Head of caudate nucleus (tissue), 42 donors: Measurements from ENCODE around the gene SUN5.
"Not testable (repeated sequence)": the region's sequence is repeated elsewhere in the genome, so short reads cannot be mapped to it uniquely, and the experiment has no call there.

Source experiments
- DNase-seq, 42 donors: peaks; one replicate each; pipeline versions ENCODE4 v3.0.0 to v3.0.0-alpha.2; 2020 to 2021; ENCODE audit warnings: mixed read lengths in 7 of 42
- intact Hi-C: fragments of 100-400 bp; cut with DNase I; formaldehyde crosslinking; loops from one replicate; pipeline ENCODE4 v1.15.0; 2022

The SUN5 gene

GRCh38 chr20:32959351-32960221 is 44.6 kb downstream of the SUN5 start:
- peak in 3 of 42 donors; percentile 16 to 31 (median 19) for DNase-seq
- intact Hi-C loops = no loop called here

DNA sequence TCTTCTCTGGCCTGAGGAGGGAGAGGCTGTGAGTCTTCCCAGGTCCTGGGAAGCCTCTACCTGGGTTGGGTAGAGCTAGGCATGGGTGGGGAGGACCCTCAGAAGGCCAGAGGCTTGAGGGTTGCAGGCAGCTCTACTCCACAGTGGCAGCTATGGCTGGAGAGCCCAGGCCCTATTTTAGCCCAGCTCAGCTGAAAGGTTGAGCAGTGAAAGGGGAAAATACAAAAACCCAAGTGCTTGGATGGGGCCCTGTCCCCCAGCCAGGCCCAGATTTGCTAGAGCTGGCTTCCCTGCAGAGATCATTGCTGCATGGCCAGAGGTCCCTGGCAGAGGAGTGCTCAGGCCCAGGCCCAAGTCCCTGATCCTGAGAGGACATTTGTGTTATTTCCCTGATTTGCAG is 45.7 kb downstream of the SUN5 start:
- intact Hi-C loops = no loop called here
- DNase-seq = peak in 2 of 42 donors; percentile 18 to 23

- intact Hi-C loops = no loop called here
- peak in 1 of 42 donors; percentile 28 for DNase-seq
Observed at GRCh38 chr20:32957459-32957858, 46.8 kb downstream of the SUN5 start.

- intact Hi-C loops = not testable (repeated sequence)
- DNase-seq = peak in 2 of 42 donors; percentile 12 to 27
Observed at GRCh38 chr20:32950539-32950938, 53.7 kb downstream of the SUN5 start.

GRCh38 chr20:32946629-32947028 is 57.6 kb downstream of the SUN5 start:
- intact Hi-C loops = no loop called here

DNA sequence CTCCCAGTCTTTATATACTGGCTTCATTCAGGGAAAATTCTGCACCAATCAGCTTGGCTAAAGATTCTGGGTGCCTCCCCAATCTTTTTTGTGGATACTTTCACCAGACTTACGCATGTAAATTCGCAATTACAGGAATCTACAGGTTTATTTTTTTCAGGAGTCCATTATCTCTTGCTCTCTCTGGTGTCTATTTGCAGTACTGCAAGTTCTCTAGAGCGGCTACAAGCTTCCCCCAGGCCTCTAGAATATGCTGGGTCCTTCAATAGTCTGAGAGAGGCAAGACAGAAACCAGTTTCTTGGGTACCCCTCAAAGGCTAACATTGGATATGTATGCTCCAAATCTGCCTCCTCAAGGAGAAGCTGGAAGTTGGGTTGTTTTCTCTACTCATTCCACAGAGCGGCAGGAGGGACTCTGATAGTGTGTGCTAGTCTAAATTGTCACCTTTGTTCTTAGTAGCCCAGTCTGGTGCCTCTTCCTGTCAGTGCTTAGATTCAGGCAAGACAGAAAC is 58.5 kb downstream of the SUN5 start:
- intact Hi-C loops = no loop called here
- peak in 1 of 42 donors; percentile 18 for DNase-seq

More at GRCh38 chr20:32946629-32947028, 57.6 kb downstream of the SUN5 start:
- no peak for DNase-seq

DNA sequence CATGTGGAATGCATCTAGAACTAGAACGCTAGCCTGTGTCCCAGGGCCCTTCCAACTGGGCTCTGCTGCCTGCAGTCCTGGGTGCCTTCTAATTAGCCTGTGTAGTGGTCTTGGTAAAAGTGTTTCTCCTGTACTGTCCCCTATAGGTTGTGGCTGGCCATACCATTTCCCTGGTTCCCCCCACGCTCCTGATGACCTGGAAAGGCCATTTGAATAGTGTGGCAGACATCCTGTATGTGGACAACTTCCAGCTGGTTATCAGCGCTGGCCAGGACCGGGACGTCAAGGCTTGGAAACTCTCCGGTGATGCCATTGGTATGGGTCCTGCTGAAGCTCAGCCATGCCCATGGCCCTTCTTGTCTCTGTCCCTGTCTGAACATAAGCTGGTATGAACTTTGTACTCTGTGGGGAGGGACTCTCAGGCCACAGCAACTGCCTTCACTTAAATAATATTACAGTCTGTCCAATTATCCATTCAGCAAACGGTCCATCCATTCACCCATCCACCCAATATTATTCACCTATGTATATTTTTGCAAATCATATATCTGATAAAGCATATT is 60.7 kb downstream of the SUN5 start:
- intact Hi-C loops = no loop called here

GRCh38 chr20:32941155-32941885 is 62.9 kb downstream of the SUN5 start:
- DNase-seq = no peak
- intact Hi-C loops = no loop called here

More for the DNA sequence above, 60.7 kb downstream of the SUN5 start:
- peak in 1 of 42 donors; percentile 10 for DNase-seq

DNA sequence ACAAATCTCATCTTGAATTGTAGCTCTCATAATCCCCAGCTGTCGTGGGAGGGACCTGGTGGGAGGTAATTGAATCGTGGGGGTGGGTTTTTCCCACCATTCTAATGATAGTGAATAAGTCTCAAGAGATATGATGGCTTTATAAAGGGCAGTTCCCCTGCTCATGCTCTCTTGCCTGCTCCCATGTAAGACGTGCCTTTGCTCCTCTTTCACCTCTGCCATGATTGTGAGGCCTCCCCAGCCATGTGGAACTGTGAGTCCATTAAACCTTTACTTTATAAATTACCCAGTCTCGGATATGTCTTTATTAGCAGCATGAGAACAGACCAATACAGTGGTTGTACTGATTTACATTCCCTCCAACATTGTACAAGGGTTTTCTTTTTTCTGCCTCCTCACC is 69.7 kb downstream of the SUN5 start:
- no peak for DNase-seq
- intact Hi-C loops = no loop called here
